Psoas muscle (tissue), 8 donors: ENCODE data around the gene APBB1IP. TPM values are rescaled to one million over a fixed set of nuclear protein-coding genes. Genes with fewer than 3 reads are reported as not detected.
"Not testable (repeated sequence)": the region's sequence is repeated elsewhere in the genome, so short reads cannot be mapped to it uniquely, and the experiment has no call there.

Experiments
- ATAC-seq, 4 donors: fragments of 200-7000 bp; cut with Tn5 transposase; one replicate each; pipeline ENCODE4 v1.9.1; 2020; ENCODE audit warnings: moderate library complexity in 3 of 4, mild to moderate bottlenecking in 2 of 4
- DNase-seq, 2 donors: peaks; one replicate each; pipeline ENCODE4 v3.0.0-alpha.2; 2020
- H3K27ac ChIP-seq: fragments of 200-600 bp; one replicate; pipeline ENCODE4 v1.8.0; 2022
- H3K27me3 ChIP-seq, 3 donors: fragments of 200-600 bp in 1 of 3; one replicate each; pipeline versions ENCODE4 v1.6.1 to v1.8.0; 2013 to 2022; ENCODE audit warnings: low read length in 2 of 3, mild to moderate bottlenecking in 2 of 3, moderate library complexity in 1 of 3; ENCODE audit not compliant: insufficient read depth in 3 of 3
- H3K36me3 ChIP-seq, 2 donors: fragments of 200-600 bp in 1 of 2; one replicate each; pipeline versions ENCODE4 v1.6.1 to v1.8.0; 2013 to 2022; ENCODE audit warnings: low read depth in 1 of 2, mild to moderate bottlenecking in 1 of 2, moderate library complexity in 1 of 2; ENCODE audit not compliant: insufficient read depth in 1 of 2
- H3K4me1 ChIP-seq: fragments of 200-600 bp; one replicate; pipeline ENCODE4 v1.8.0; 2022
- H3K4me3 ChIP-seq: fragments of 200-600 bp; one replicate; pipeline ENCODE4 v1.8.0; 2022; ENCODE audit warnings: mild to moderate bottlenecking
- H3K9me3 ChIP-seq: fragments of 200-600 bp; one replicate; pipeline ENCODE4 v1.8.0; 2022
- CTCF ChIP-seq: fragments of 200-600 bp; IDR thresholded peaks from one replicate; pipeline ENCODE4 v1.8.0; 2022; ENCODE audit warnings: antibody characterized with exemption
- WGBS, 3 donors: extraction: QIAGEN DNeasy Blood & Tissue Kit; methylation state at CpG; one replicate each; pipeline versions ENCODE4 v1.1.6 to v1.1.7; 2013; 5-methylcytosine and 5-hydroxymethylcytosine counted together
- intact Hi-C, 2 donors: fragments of 100-400 bp; cut with DNase I; formaldehyde crosslinking; loops; one replicate each; pipeline versions ENCODE4 v1.11.0 to v1.14.2; 2022
- polyA plus RNA-seq, 3 donors: library from polyadenylated mRNA; stranded (reverse); fragments of 200-250 nt; gene quantifications; one replicate each; pipeline ENCODE4 v1.2.3, GENCODE V29; 2013
- total RNA-seq, 4 donors: library from RNA; stranded (reverse); fragmentation: NEBNext Ultra II Directional in 2 of 4; extraction: Animal tissue kit (Norgen Biotek cat#: 25700) in 2 of 4; gene quantifications; one replicate each; pipeline versions ENCODE4 v1.2.1 to v1.2.4, GENCODE V29; 2021 to 2023
- donor health status: healthy with polysubstance abuse.
- donor health status: DM: no; HTN: no; CAD: no; lungs with moderate emphysema.
- donor health status: Bipolar disorder and iron deficiency.
- donor health status: healthy.
- donor health status: DM: yes; HTN: yes; CAD: no.
- donor health status: DM: no; HTN: no; CAD: no.
- donor health status: DM: no; HTN: no; CAD: no.
- donor health status: DM: yes; HTN: yes; CAD: no.

APBB1IP gene
- total and polyA plus RNA-seq, 7 donors, result 0.25 to 2.8 (median 0.86) TPM

- ATAC-seq, DNase-seq, H3K27ac ChIP-seq, H3K9me3 ChIP-seq, H3K27me3 ChIP-seq, H3K4me1 ChIP-seq, H3K36me3 ChIP-seq, intact Hi-C loops, H3K4me3 ChIP-seq: not testable (repeated sequence)
- 49 to 57% (median 52%) methylated on average over 4 of the region's 4 CpGs for whole genome bisulfite sequencing, 3 donors
- peak; percentile 23 for TF ChIP-seq CTCF
Observed at GRCh38 chr10:26606389-26606877, 168.3 kb downstream of the APBB1IP start.

GRCh38 chr10:26612151-26612915 lies 174.2 kb downstream of the APBB1IP start:
- intact Hi-C loops, result no loop called here
- TF ChIP-seq CTCF, result no peak
- Histone ChIP-seq H3K4me3 (no peak overlapping the region), H3K36me3 (no peaks in the 10 kb centered on the region), H3K4me1 (no peaks in the 10 kb centered on the region), H3K27ac (no peak overlapping the region), H3K27me3 (no peaks in the 10 kb centered on the region), H3K9me3 (no peaks in the 10 kb centered on the region)
- 78 to 84% (median 83%) methylated on average over 5 of the region's 5 CpGs for WGBS, 3 donors
- no peak for DNase-seq
- no peak for ATAC-seq

Other genes starting within 250 kb of the APBB1IP start
- gene GAD2, start 221.6 kb upstream of the APBB1IP start, total RNA-seq, result not detected
- under 1 TPM in 1 of 3 donors, not detected in 2; 0.01 TPM for gene GAD2, start 221.6 kb upstream of the APBB1IP start, polyA plus RNA-seq